Nephron progenitor cell (in vitro differentiated cells): ENCODE measurements around the gene FGD4.

Experiments
- DNase-seq: peaks from one replicate; pipeline ENCODE4 v3.0.0; 2021
- H3K27ac Mint-ChIP-seq: 2 replicates; pipeline ENCODE4 v1.8.0; 2021; ENCODE audit warnings: mild to moderate bottlenecking, moderate library complexity, mixed read lengths
- H3K27me3 Mint-ChIP-seq: 2 replicates; pipeline ENCODE4 v1.8.0; 2021; ENCODE audit warnings: mild to moderate bottlenecking, low read depth, mixed read lengths; ENCODE audit not compliant: poor library complexity
- H3K36me3 Mint-ChIP-seq: 2 replicates; pipeline ENCODE4 v1.8.0; 2021; ENCODE audit warnings: low read depth, mixed read lengths
- H3K4me1 Mint-ChIP-seq: 2 replicates; pipeline ENCODE4 v1.8.0; 2021; ENCODE audit warnings: mixed read lengths
- H3K4me3 Mint-ChIP-seq: 2 replicates; pipeline ENCODE4 v1.8.0; 2021; ENCODE audit warnings: mild to moderate bottlenecking, moderate library complexity, mixed read lengths
- H3K9me3 Mint-ChIP-seq: 2 replicates; pipeline ENCODE4 v1.8.0; 2021; ENCODE audit warnings: mild to moderate bottlenecking, moderate library complexity, mixed read lengths
- CTCF ChIP-seq: fragments of 200-600 bp; sonication (generic); IDR thresholded peaks from 2 replicates; pipeline ENCODE4 v1.5.0; 2021; ENCODE audit warnings: antibody characterized with exemption

Gene FGD4

GRCh38 chr12:32651151-32651955 lies 252.0 kb downstream of the FGD4 start:
- Mint-ChIP-seq H3K27ac (no peak overlapping the region), H3K4me1 (peaks cover 5% of the 10 kb centered on the region), H3K4me3 (no peak overlapping the region), H3K36me3 (no peaks in the 10 kb centered on the region), H3K9me3 (no peaks in the 10 kb centered on the region), H3K27me3 (no peaks in the 10 kb centered on the region)
- TF ChIP-seq CTCF, result no peak
- no peak for DNase-seq

GRCh38 chr12:32651956-32652210 lies 252.5 kb downstream of the FGD4 start:
- Mint-ChIP-seq H3K9me3 (no peaks in the 10 kb centered on the region), H3K4me1 (peaks cover 5% of the 10 kb centered on the region), H3K27me3 (no peaks in the 10 kb centered on the region), H3K27ac (no peak overlapping the region), H3K36me3 (no peaks in the 10 kb centered on the region), H3K4me3 (no peak overlapping the region)
- no peak for TF ChIP-seq CTCF
- no peak for DNase-seq

GRCh38 chr12:32659908-32660440 lies 260.6 kb downstream of the FGD4 start:
- no peak overlapping the region for H3K27ac Mint-ChIP-seq
- no peaks in the 10 kb centered on the region for H3K9me3 Mint-ChIP-seq
- H3K4me1 Mint-ChIP-seq, result no peaks in the 10 kb centered on the region
- DNase-seq, result no peak
- H3K36me3 Mint-ChIP-seq, result no peaks in the 10 kb centered on the region
- H3K27me3 Mint-ChIP-seq, result peaks cover 3% of the 10 kb centered on the region
- no peak for TF ChIP-seq CTCF
- no peak overlapping the region for H3K4me3 Mint-ChIP-seq

- DNase-seq, result no peak
- H3K4me1 Mint-ChIP-seq, result no peaks in the 10 kb centered on the region
- H3K4me3 Mint-ChIP-seq, result no peak overlapping the region
- H3K9me3 Mint-ChIP-seq, result no peaks in the 10 kb centered on the region
- no peak overlapping the region for H3K27ac Mint-ChIP-seq
- H3K27me3 Mint-ChIP-seq, result peaks cover 3% of the 10 kb centered on the region
- H3K36me3 Mint-ChIP-seq, result no peaks in the 10 kb centered on the region
- TF ChIP-seq CTCF, result no peak
Observed at GRCh38 chr12:32661706-32662105, 262.3 kb downstream of the FGD4 start.

- Mint-ChIP-seq H3K27ac (no peak overlapping the region), H3K36me3 (no peaks in the 10 kb centered on the region), H3K4me1 (no peaks in the 10 kb centered on the region), H3K27me3 (peaks cover 3% of the 10 kb centered on the region), H3K4me3 (no peak overlapping the region), H3K9me3 (no peaks in the 10 kb centered on the region)
- DNase-seq, result no peak
- no peak for TF ChIP-seq CTCF
Observed at GRCh38 chr12:32662665-32663064, 263.3 kb downstream of the FGD4 start.

- peaks cover 19% of the 10 kb centered on the region for H3K9me3 Mint-ChIP-seq
- DNase-seq, result no peak
- TF ChIP-seq CTCF, result no peak
- H3K36me3 Mint-ChIP-seq, result no peaks in the 10 kb centered on the region
- no peak overlapping the region for H3K4me3 Mint-ChIP-seq
- H3K27me3 Mint-ChIP-seq, result peaks cover 3% of the 10 kb centered on the region
- no peaks in the 10 kb centered on the region for H3K4me1 Mint-ChIP-seq
- H3K27ac Mint-ChIP-seq, result no peak overlapping the region
Observed at GRCh38 chr12:32666018-32666417, 266.7 kb downstream of the FGD4 start.
